Endothelial cell of umbilical vein (primary cell): ENCODE data around the gene FAM53A. TPM values are rescaled to one million over a fixed set of nuclear protein-coding genes. Genes with fewer than 3 reads are reported as not detected.
"Not testable (repeated sequence)": the region's sequence is repeated elsewhere in the genome, so short reads cannot be mapped to it uniquely, and the experiment has no call there.

ENCODE experiments used
- BruUV-seq: library from RNA; stranded (reverse); fragments of 400-500 nt; replicated peaks from 2 replicates; lab custom pipeline; 2021; lab: Mats Ljungman, UMichigan
- CTCF ChIA-PET: fragments of 300-600, 350-600 bp; sonication (Branson Sonifier 250); formaldehyde crosslinking; loops from one replicate; lab custom pipeline; 2021; ENCODE audit warnings: antibody characterized with exemption, inconsistent platforms; lab: Charles Lee
- POLR2A ChIA-PET: fragments of 300-600, 350-600 bp; sonication (Branson Sonifier 250); formaldehyde crosslinking; loops from one replicate; lab custom pipeline; 2021; ENCODE audit warnings: antibody characterized with exemption, inconsistent platforms; lab: Charles Lee
- DNase-seq: peaks from one replicate; pipeline ENCODE4 v3.0.0-alpha.2; 2011; ENCODE audit warnings: low read depth, low spot score
- FAIRE-seq: peaks from 2 replicates; lab custom pipeline; 2011; peaks lifted over from hg19 to GRCh38; lab: Jason Lieb, UNC
- H2AFZ ChIP-seq: 2 replicates; pipeline ENCODE4 v1.6.0; 2012; ENCODE audit warnings: low read depth, low read length, control low read depth, inconsistent platforms
- H3K27ac ChIP-seq: 2 replicates; pipeline ENCODE4 v1.5.1; 2011; ENCODE audit warnings: low read depth, mild to moderate bottlenecking, control low read depth, low read length, moderate library complexity; ENCODE audit not compliant: insufficient read depth
- H3K27me3 ChIP-seq, 2 experiments: 2 replicates each; pipeline versions ENCODE4 v1.6.0 to v1.6.1; 2011; ENCODE audit warnings: low read length in 2 of 2, mixed read lengths in 1 of 2; ENCODE audit not compliant: control insufficient read depth in 2 of 2, insufficient read depth in 2 of 2
- H3K36me3 ChIP-seq, 2 experiments: 2 replicates in 1 of 2; 3 replicates in 1 of 2; pipeline ENCODE4 v1.5.1; 2011; ENCODE audit warnings: low read length in 2 of 2, mild to moderate bottlenecking in 1 of 2, moderate library complexity in 1 of 2; ENCODE audit not compliant: control insufficient read depth in 2 of 2, insufficient read depth in 2 of 2; ENCODE audit errors: extremely low read depth in 1 of 2
- H3K4me1 ChIP-seq: 3 replicates; pipeline ENCODE4 v1.5.1; 2011; ENCODE audit warnings: mild to moderate bottlenecking, low read length; ENCODE audit not compliant: control insufficient read depth, insufficient read depth; ENCODE audit errors: extremely low read depth
- H3K4me2 ChIP-seq: 2 replicates; pipeline ENCODE4 v1.6.1; 2011; ENCODE audit warnings: low read length, control low read depth, mixed read lengths; ENCODE audit not compliant: insufficient read depth
- H3K4me3 ChIP-seq, 3 experiments: fragments of 200-600 bp in 1 of 3; sonication (generic), shearing (Covaris generic) in 1 of 3; replicated peaks in 1 of 3; 2 replicates each; pipeline ENCODE4 v1.5.1; 2011 to 2016; ENCODE audit warnings: control low read depth in 3 of 3, low read length in 3 of 3, mild to moderate bottlenecking in 2 of 3, inconsistent platforms in 1 of 3, low read depth in 1 of 3, moderate library complexity in 1 of 3; ENCODE audit not compliant: insufficient read depth in 1 of 3
- H3K79me2 ChIP-seq: 2 replicates; pipeline ENCODE4 v1.6.0; 2012; ENCODE audit warnings: low read length, inconsistent platforms; ENCODE audit not compliant: control insufficient read depth, insufficient read depth
- H3K9ac ChIP-seq: replicated peaks from 2 replicates; pipeline ENCODE3; 2011; ENCODE audit warnings: low read length, control low read depth; ENCODE audit not compliant: insufficient read depth; ENCODE audit errors: extremely low read depth
- H3K9me1 ChIP-seq: replicated peaks from 3 replicates; pipeline ENCODE4 v1.6.0; 2011; ENCODE audit warnings: mild to moderate bottlenecking, low read length; ENCODE audit not compliant: control insufficient read depth, insufficient read depth; ENCODE audit errors: extremely low read depth
- H3K9me3 ChIP-seq: replicated peaks from 2 replicates; pipeline ENCODE4 v1.5.1; 2012; ENCODE audit warnings: low read length, inconsistent platforms; ENCODE audit not compliant: control insufficient read depth, insufficient read depth
- H4K20me1 ChIP-seq: replicated peaks from 2 replicates; pipeline ENCODE3; 2011; ENCODE audit warnings: mild to moderate bottlenecking, low read length; ENCODE audit not compliant: control insufficient read depth, insufficient read depth; ENCODE audit errors: extremely low read depth
- CTCF ChIP-seq, 2 donors: IDR thresholded peaks; 1 replicate in 1 of 2; 2 replicates in 1 of 2; pipeline ENCODE4 v1.5.1; 2011; ENCODE audit warnings: low read length in 2 of 2, mild to moderate bottlenecking in 2 of 2, moderate library complexity in 2 of 2, control low read depth in 1 of 2, inconsistent platforms in 1 of 2, low read depth in 1 of 2; ENCODE audit not compliant: insufficient read depth in 1 of 2; ENCODE audit errors: extremely low read depth in 1 of 2
- EZH2 ChIP-seq: IDR thresholded peaks from 2 replicates; pipeline ENCODE4 v1.6.1; 2012; ENCODE audit warnings: borderline replicate concordance, low read depth, mild to moderate bottlenecking, moderate library complexity, low read length, inconsistent platforms; ENCODE audit not compliant: severe bottlenecking
- FOS ChIP-seq: IDR thresholded peaks from 2 replicates; pipeline ENCODE4 v1.6.1; 2011; ENCODE audit warnings: mild to moderate bottlenecking, low read length, moderate library complexity, borderline replicate concordance; ENCODE audit not compliant: insufficient read depth
- GATA2 ChIP-seq: IDR thresholded peaks from 2 replicates; pipeline ENCODE4 v1.7.0; 2011; ENCODE audit warnings: low read depth, mild to moderate bottlenecking, moderate library complexity, mixed read lengths, low read length; ENCODE audit not compliant: insufficient read length, insufficient read depth
- JUN ChIP-seq: IDR thresholded peaks from 2 replicates; pipeline ENCODE4 v1.6.1; 2011; ENCODE audit warnings: borderline replicate concordance, low read depth; ENCODE audit not compliant: insufficient read length, insufficient read depth
- MAX ChIP-seq: IDR thresholded peaks from 2 replicates; pipeline ENCODE4 v1.6.1; 2011; ENCODE audit not compliant: insufficient read depth, insufficient read length
- MYC ChIP-seq: IDR thresholded peaks from one replicate; pipeline ENCODE4 v1.6.1; 2011; ENCODE audit warnings: mild to moderate bottlenecking, low read depth, low read length
- POLR2A ChIP-seq: IDR thresholded peaks from 2 replicates; pipeline ENCODE4 v1.6.1; 2012; ENCODE audit warnings: low read depth, mild to moderate bottlenecking, control low read depth, low read length
- POLR2AphosphoS5 ChIP-seq: IDR thresholded peaks from 2 replicates; pipeline ENCODE4 v1.6.1; 2012; ENCODE audit warnings: low read depth, mild to moderate bottlenecking, control low read depth, low read length, moderate library complexity; ENCODE audit not compliant: insufficient read depth
- dilution Hi-C: fragments of 300-500 bp; cut with MboI; formaldehyde crosslinking; loops from one replicate; pipeline ENCODE4 v1.15.0; 2019; ENCODE audit warnings: low sequenced_read_pairs; ENCODE audit not compliant: extremely low pct_ligation_motif_present
- intact Hi-C: fragments of 100-400 bp; cut with micrococcal nuclease; formaldehyde crosslinking; loops from one replicate; pipeline ENCODE4 v1.10.0; 2022
- polyA plus RNA-seq, 4 experiments: library from polyadenylated mRNA; depleted of rRNA in 3 of 4; stranded (reverse) in 3 of 4; unstranded in 1 of 4; fragments of >200 nt; gene quantifications; 2 replicates each; pipeline versions ENCODE4 v1.2.1 to v1.2.3, GENCODE V29; 2011 to 2012; ENCODE audit warnings: missing spikeins in 1 of 4
- total RNA-seq: library from RNA; stranded (reverse); gene quantifications from 2 replicates; pipeline ENCODE4 v1.2.3, GENCODE V29; 2021

The FAM53A gene
- total and polyA plus RNA-seq, 2 donors (not counting 3 experiments of a cell fraction or from before 2014, with no cell fraction given), result 1.3 to 1.7 TPM

- Histone ChIP-seq H3K36me3 (no peaks in the 10 kb centered on the region), H2AFZ (no peak overlapping the region), H3K9me1 (no peaks in the 10 kb centered on the region), H3K27ac (no peak overlapping the region), H3K9ac (no peak overlapping the region), H4K20me1 (no peaks in the 10 kb centered on the region), H3K4me2 (no peak overlapping the region), H3K4me3 (no peak overlapping the region), H3K27me3 (no peaks in the 10 kb centered on the region), H3K4me1 (no peaks in the 10 kb centered on the region), H3K79me2 (no peaks in the 10 kb centered on the region), H3K9me3 (no peaks in the 10 kb centered on the region)
- FAIRE-seq (no peak), DNase-seq (no peak)
- TF ChIP-seq MYC, result no peak
- no peak for TF ChIP-seq MAX
- no peak for TF ChIP-seq FOS
- no peak for TF ChIP-seq EZH2
- no peak for TF ChIP-seq POLR2AphosphoS5
- no peak for TF ChIP-seq POLR2A
- TF ChIP-seq CTCF (IDR thresholded peaks at IDR 0.05; ENCODE audit: extremely low read depth in 1 of 2, insufficient read depth in 1 of 2, low read depth in 1 of 2, low read length in 2 of 2), result no peak
- TF ChIP-seq JUN, result no peak
- no peak for TF ChIP-seq GATA2
- ChIA-PET POLR2A (no interaction called here), CTCF (interaction anchor here (1.3 kb wide), 1 partner anchor 252 kb away, joined by 3 read pairs; no protein-coding TSS in a partner anchor)
- dilution Hi-C loops (no loop called here), intact Hi-C loops (no loop called here)
- no TSS peak for BruUV-seq
Measured at GRCh38 chr4:1608196-1608820, 75.8 kb downstream of the FAM53A start.

DNA sequence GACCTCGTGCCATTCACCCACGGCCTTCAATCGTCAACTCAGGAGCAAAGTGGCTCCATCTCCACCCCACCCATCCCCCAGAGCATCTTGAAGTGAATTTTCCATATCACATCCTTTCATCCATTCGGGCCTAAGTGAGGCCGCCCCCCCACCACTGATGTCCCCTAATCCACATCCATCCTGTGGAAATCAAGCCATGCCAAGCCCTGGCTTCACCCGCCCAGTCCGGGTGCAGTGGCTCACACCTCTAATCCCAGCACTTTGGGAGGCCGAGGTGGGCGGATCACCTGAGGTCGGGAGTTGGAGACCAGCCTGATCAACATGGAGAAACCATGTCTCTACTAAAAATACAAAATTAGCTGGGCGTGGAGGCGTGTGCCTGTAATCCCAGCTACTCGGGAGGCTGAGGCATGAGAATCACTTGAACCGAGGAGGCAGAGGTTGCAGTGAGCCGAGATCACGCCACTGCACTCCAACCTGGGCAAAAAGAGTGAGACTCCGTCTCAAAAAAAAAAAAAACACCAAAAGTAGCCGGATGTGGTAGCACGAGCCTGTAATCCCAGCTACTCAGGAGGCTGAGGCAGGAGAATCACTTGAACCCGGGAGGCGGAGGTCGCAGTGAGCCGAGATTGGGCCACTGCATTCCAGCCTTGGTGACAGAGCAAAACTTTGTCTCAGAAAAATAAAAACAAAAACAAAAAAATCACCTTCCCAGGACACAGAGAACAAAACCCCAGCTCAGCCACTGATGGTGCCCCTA is 76.5 kb downstream of the FAM53A start:
- H3K4me1 ChIP-seq, H3K36me3 ChIP-seq, H3K4me2 ChIP-seq, DNase-seq, H3K9me3 ChIP-seq, H3K9me1 ChIP-seq, FAIRE-seq, dilution Hi-C loops, H3K79me2 ChIP-seq, BruUV-seq, H3K4me3 ChIP-seq, intact Hi-C loops, H2AFZ ChIP-seq, H3K27ac ChIP-seq, H4K20me1 ChIP-seq, POLR2A ChIA-PET, H3K9ac ChIP-seq, H3K27me3 ChIP-seq: not testable (repeated sequence)
- CTCF ChIA-PET, result interaction anchor here (1.3 kb wide), 1 partner anchor 252 kb away, joined by 3 read pairs; no protein-coding TSS in a partner anchor
